ENCODE measurements around the gene CHRNA10. TPM values are rescaled to one million over a fixed set of nuclear protein-coding genes. Genes with fewer than 3 reads are reported as not detected.

Gene CHRNA10
- total RNA-seq, result 4.6 TPM

GRCh38 chr11:3671334-3672254 is at the start of gene CHRNA10:
CHRNA10 (minus strand) TSS chr11:3671384; CDS start chr11:3671312, 72 bp downstream.
- DNase-seq (ENCODE audit: low spot score), result no peak
- intact Hi-C loops (cut with DNase I), result no loop called here
- no peak for ATAC-seq

- DNase-seq (ENCODE audit: low spot score) (no peak), ATAC-seq (no peak)
- intact Hi-C loops (cut with DNase I), result no loop called here
These were observed 41.1 kb upstream of the CHRNA10 start for GRCh38 chr11:3712274-3712673.

- intact Hi-C loops (cut with DNase I), result no loop called here
These were observed 39.5 kb upstream of the CHRNA10 start for GRCh38 chr11:3710485-3711259.

GRCh38 chr11:3709977-3710376 is 38.8 kb upstream of the CHRNA10 start:
- intact Hi-C loops (cut with DNase I), result no loop called here
- DNase-seq (ENCODE audit: low spot score), result no peak
- ATAC-seq, result no peak

More at GRCh38 chr11:3710485-3711259, 39.5 kb upstream of the CHRNA10 start:
- ATAC-seq (no peak), DNase-seq (ENCODE audit: low spot score) (no peak)

GRCh38 chr11:3707176-3707575 is 36.0 kb upstream of the CHRNA10 start:
- intact Hi-C loops (cut with DNase I), result no loop called here
- no peak for ATAC-seq
- DNase-seq (ENCODE audit: low spot score), result no peak

GRCh38 chr11:3703383-3703782 is 32.2 kb upstream of the CHRNA10 start:
- ATAC-seq (no peak), DNase-seq (ENCODE audit: low spot score) (no peak)
- intact Hi-C loops (cut with DNase I), result no loop called here

- ATAC-seq (no peak), DNase-seq (ENCODE audit: low spot score) (no peak)
- intact Hi-C loops (cut with DNase I), result no loop called here
These were observed 29.7 kb upstream of the CHRNA10 start for GRCh38 chr11:3700910-3701309.

GRCh38 chr11:3700410-3700809 is 29.2 kb upstream of the CHRNA10 start:
- intact Hi-C loops (cut with DNase I), result no loop called here
- DNase-seq (ENCODE audit: low spot score), result no peak
- no peak for ATAC-seq

GRCh38 chr11:3686751-3687150 is 15.6 kb upstream of the CHRNA10 start:
- intact Hi-C loops (cut with DNase I), result no loop called here
- ATAC-seq, result no peak
- DNase-seq (ENCODE audit: low spot score), result no peak

GRCh38 chr11:3685923-3686322 is 14.7 kb upstream of the CHRNA10 start:
- intact Hi-C loops (cut with DNase I), result no loop called here
- no peak for DNase-seq (ENCODE audit: low spot score)
- no peak for ATAC-seq

- ATAC-seq (no peak), DNase-seq (ENCODE audit: low spot score) (no peak)
- intact Hi-C loops (cut with DNase I), result no loop called here
These were observed 13.6 kb upstream of the CHRNA10 start for GRCh38 chr11:3684819-3685172.

- ATAC-seq (peak; percentile 62), DNase-seq (ENCODE audit: low spot score) (no peak)
- intact Hi-C loops (cut with DNase I), result no loop called here
These were observed 13.1 kb upstream of the CHRNA10 start for GRCh38 chr11:3684129-3684818.

GRCh38 chr11:3683039-3683438 is 11.9 kb upstream of the CHRNA10 start:
- intact Hi-C loops (cut with DNase I), result no loop called here
- DNase-seq (ENCODE audit: low spot score), result no peak
- no peak for ATAC-seq

GRCh38 chr11:3679077-3679476 is 7.9 kb upstream of the CHRNA10 start:
- intact Hi-C loops (cut with DNase I), result no loop called here
- ATAC-seq (no peak), DNase-seq (ENCODE audit: low spot score) (no peak)

GRCh38 chr11:3675971-3676370 is 4.8 kb upstream of the CHRNA10 start:
- DNase-seq (ENCODE audit: low spot score) (no peak), ATAC-seq (no peak)
- intact Hi-C loops (cut with DNase I), result no loop called here

- no peak for ATAC-seq
- intact Hi-C loops (cut with DNase I), result no loop called here
- no peak for DNase-seq (ENCODE audit: low spot score)
These were observed 3.0 kb upstream of the CHRNA10 start for GRCh38 chr11:3674189-3674588.

- ATAC-seq (no peak), DNase-seq (ENCODE audit: low spot score) (no peak)
- intact Hi-C loops (cut with DNase I), result no loop called here
These were observed 1.4 kb downstream of the CHRNA10 start for GRCh38 chr11:3669742-3670183.

- no peak for DNase-seq (ENCODE audit: low spot score)
- ATAC-seq, result no peak
- intact Hi-C loops (cut with DNase I), result no loop called here
These were observed 2.1 kb downstream of the CHRNA10 start for GRCh38 chr11:3669128-3669527.

- ATAC-seq (no peak), DNase-seq (ENCODE audit: low spot score) (no peak)
- intact Hi-C loops (cut with DNase I), result no loop called here
These were observed 3.8 kb downstream of the CHRNA10 start for GRCh38 chr11:3667149-3668035.
